ENCODE results near the gene ESPN. TPM values are rescaled to one million over a fixed set of nuclear protein-coding genes. Genes with fewer than 3 reads are reported as not detected.

ESPN gene
- total RNA-seq, 2 donors from 2014 or later = 4.1 to 10.5 TPM

- H3K4me3 Mint-ChIP-seq = no peak overlapping the region
- no peaks in the 10 kb centered on the region for H3K36me3 Mint-ChIP-seq (ENCODE audit: low read depth)
- H3K4me1 Mint-ChIP-seq = peaks cover 9% of the 10 kb centered on the region
- Histone ChIP-seq H3K4me1 (ENCODE audit: control insufficient read depth, insufficient read depth, low read length) (peaks cover 2% of the 10 kb centered on the region), H3K27ac (ENCODE audit: low read depth, low read length) (no peak overlapping the region), H3K9me3 (ENCODE audit: control insufficient read depth, low read length) (no peaks in the 10 kb centered on the region), H3K4me3 (ENCODE audit: low read length) (no peak overlapping the region), H3K36me3 (ENCODE audit: control insufficient read depth, insufficient read depth, low read length) (no peaks in the 10 kb centered on the region), H3K27me3 (ENCODE audit: control insufficient read depth, insufficient read depth, low read length, poor library complexity, severe bottlenecking) (peaks cover 29% of the 10 kb centered on the region), H3K9ac (ENCODE audit: extremely low read depth, low read length, poor library complexity, severe bottlenecking) (no peak overlapping the region)
- TF ChIP-seq CTCF (conservative IDR thresholded peaks at IDR 0.05) = no peak
- peaks cover 37% of the 10 kb centered on the region for H3K27me3 Mint-ChIP-seq (ENCODE audit: insufficient read depth)
- H3K9me3 Mint-ChIP-seq = no peaks in the 10 kb centered on the region
- DNase-seq = peak; percentile 54
- WGBS, 2 experiments (ENCODE audit: insufficient coverage in 1 of 2, insufficient read length in 1 of 2) = 78 to 82% methylated on average over 2 to 12 of the region's 13 CpGs
- no peak overlapping the region for H3K27ac Mint-ChIP-seq
Measured at GRCh38 chr1:6495041-6495441, 70.5 kb downstream of the ESPN start.

GRCh38 chr1:6495540-6496364 is 71.2 kb downstream of the ESPN start:
- no peak overlapping the region for H3K27ac ChIP-seq (ENCODE audit: low read depth, low read length)
- H3K27me3 ChIP-seq (ENCODE audit: control insufficient read depth, insufficient read depth, low read length, poor library complexity, severe bottlenecking) = peaks cover 29% of the 10 kb centered on the region
- H3K36me3 ChIP-seq (ENCODE audit: control insufficient read depth, insufficient read depth, low read length) = no peaks in the 10 kb centered on the region
- peaks cover 9% of the 10 kb centered on the region for H3K4me1 Mint-ChIP-seq
- TF ChIP-seq CTCF (conservative IDR thresholded peaks at IDR 0.05) = no peak
- 83 to 88% methylated on average over 11 to 14 of the region's 14 CpGs for WGBS, 2 experiments (ENCODE audit: insufficient coverage in 1 of 2, insufficient read length in 1 of 2)
- H3K9me3 Mint-ChIP-seq = no peaks in the 10 kb centered on the region
- H3K4me1 ChIP-seq (ENCODE audit: control insufficient read depth, insufficient read depth, low read length) = peaks cover 2% of the 10 kb centered on the region
- peak; percentile 68 for DNase-seq
- no peak overlapping the region for H3K9ac ChIP-seq (ENCODE audit: extremely low read depth, low read length, poor library complexity, severe bottlenecking)
- H3K27ac Mint-ChIP-seq = no peak overlapping the region
- H3K4me3 ChIP-seq (ENCODE audit: low read length) = no peak overlapping the region
- no peaks in the 10 kb centered on the region for H3K9me3 ChIP-seq (ENCODE audit: control insufficient read depth, low read length)
- H3K4me3 Mint-ChIP-seq = peak overlapping the region; percentile 61
- H3K36me3 Mint-ChIP-seq (ENCODE audit: low read depth) = no peaks in the 10 kb centered on the region
- H3K27me3 Mint-ChIP-seq (ENCODE audit: insufficient read depth) = peaks cover 38% of the 10 kb centered on the region

DNA sequence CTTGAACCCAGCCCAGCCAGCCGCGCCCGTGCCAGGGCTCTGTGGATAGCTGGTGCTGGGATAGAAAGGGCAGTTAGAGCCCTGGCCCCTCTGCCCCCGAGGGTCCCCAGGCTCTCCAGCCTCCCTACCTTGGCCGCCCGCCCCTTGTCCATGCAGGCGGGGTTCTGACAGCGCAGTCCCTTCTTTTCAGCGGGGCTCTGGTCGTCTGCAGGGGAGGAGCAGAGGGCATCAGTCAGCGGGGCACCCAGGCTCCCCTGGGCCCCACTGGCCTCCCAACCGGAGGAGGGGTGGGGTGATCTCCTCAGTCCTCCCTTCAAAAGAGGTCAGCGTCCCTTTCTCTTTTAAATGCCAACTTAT is 71.8 kb downstream of the ESPN start:
- Histone ChIP-seq H3K27me3 (ENCODE audit: control insufficient read depth, insufficient read depth, low read length, poor library complexity, severe bottlenecking) (peaks cover 29% of the 10 kb centered on the region), H3K27ac (ENCODE audit: low read depth, low read length) (no peak overlapping the region), H3K4me3 (ENCODE audit: low read length) (peak overlapping the region; percentile 78), H3K4me1 (ENCODE audit: control insufficient read depth, insufficient read depth, low read length) (peaks cover 2% of the 10 kb centered on the region), H3K9me3 (ENCODE audit: control insufficient read depth, low read length) (no peaks in the 10 kb centered on the region), H3K36me3 (ENCODE audit: control insufficient read depth, insufficient read depth, low read length) (no peaks in the 10 kb centered on the region), H3K9ac (ENCODE audit: extremely low read depth, low read length, poor library complexity, severe bottlenecking) (no peak overlapping the region)
- peaks cover 6% of the 10 kb centered on the region for H3K4me1 Mint-ChIP-seq
- peak overlapping the region; percentile 61 for H3K4me3 Mint-ChIP-seq
- no peaks in the 10 kb centered on the region for H3K9me3 Mint-ChIP-seq
- peak; percentile 67 for DNase-seq
- WGBS, 2 experiments (ENCODE audit: insufficient coverage in 1 of 2, insufficient read length in 1 of 2) = 24 to 32% methylated on average over 6 to 13 of the region's 13 CpGs
- no peak for TF ChIP-seq CTCF (conservative IDR thresholded peaks at IDR 0.05)
- no peaks in the 10 kb centered on the region for H3K36me3 Mint-ChIP-seq (ENCODE audit: low read depth)
- peaks cover 44% of the 10 kb centered on the region for H3K27me3 Mint-ChIP-seq (ENCODE audit: insufficient read depth)
- H3K27ac Mint-ChIP-seq = no peak overlapping the region
